GM12874 (cell line): ENCODE results near the gene SCLY.

Experiments used
- TF ChIP-seq, protein P1 (sequence below): IDR thresholded peaks from 2 replicates; pipeline ENCODE4 v1.5.1; 2011; ENCODE audit warnings: low read depth, mild to moderate bottlenecking, control low read depth, low read length, moderate library complexity; ENCODE audit not compliant: insufficient read depth

Gene SCLY

DNA sequence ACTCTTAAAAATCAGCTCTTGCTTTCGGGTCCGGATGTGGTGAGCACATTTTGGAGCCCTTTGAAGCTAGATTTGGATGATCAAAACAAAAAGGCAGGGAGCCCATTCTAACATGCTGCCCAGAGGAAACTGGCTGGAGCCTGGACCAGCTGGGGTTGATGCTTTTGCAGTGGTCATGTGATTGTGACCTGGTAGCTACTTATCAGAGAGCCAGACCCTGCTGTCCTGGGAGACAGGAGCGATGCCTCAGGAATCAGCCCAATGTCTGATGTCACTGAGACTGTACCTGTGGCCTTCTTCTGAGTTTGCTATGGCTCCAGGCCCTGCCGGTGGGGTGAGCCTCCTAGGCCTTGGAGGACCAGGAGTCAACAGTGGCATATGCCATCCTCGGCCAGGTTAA is 18.7 kb upstream of the SCLY start:
- TF ChIP-seq, protein P1, sequence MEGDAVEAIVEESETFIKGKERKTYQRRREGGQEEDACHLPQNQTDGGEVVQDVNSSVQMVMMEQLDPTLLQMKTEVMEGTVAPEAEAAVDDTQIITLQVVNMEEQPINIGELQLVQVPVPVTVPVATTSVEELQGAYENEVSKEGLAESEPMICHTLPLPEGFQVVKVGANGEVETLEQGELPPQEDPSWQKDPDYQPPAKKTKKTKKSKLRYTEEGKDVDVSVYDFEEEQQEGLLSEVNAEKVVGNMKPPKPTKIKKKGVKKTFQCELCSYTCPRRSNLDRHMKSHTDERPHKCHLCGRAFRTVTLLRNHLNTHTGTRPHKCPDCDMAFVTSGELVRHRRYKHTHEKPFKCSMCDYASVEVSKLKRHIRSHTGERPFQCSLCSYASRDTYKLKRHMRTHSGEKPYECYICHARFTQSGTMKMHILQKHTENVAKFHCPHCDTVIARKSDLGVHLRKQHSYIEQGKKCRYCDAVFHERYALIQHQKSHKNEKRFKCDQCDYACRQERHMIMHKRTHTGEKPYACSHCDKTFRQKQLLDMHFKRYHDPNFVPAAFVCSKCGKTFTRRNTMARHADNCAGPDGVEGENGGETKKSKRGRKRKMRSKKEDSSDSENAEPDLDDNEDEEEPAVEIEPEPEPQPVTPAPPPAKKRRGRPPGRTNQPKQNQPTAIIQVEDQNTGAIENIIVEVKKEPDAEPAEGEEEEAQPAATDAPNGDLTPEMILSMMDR = no peak

DNA sequence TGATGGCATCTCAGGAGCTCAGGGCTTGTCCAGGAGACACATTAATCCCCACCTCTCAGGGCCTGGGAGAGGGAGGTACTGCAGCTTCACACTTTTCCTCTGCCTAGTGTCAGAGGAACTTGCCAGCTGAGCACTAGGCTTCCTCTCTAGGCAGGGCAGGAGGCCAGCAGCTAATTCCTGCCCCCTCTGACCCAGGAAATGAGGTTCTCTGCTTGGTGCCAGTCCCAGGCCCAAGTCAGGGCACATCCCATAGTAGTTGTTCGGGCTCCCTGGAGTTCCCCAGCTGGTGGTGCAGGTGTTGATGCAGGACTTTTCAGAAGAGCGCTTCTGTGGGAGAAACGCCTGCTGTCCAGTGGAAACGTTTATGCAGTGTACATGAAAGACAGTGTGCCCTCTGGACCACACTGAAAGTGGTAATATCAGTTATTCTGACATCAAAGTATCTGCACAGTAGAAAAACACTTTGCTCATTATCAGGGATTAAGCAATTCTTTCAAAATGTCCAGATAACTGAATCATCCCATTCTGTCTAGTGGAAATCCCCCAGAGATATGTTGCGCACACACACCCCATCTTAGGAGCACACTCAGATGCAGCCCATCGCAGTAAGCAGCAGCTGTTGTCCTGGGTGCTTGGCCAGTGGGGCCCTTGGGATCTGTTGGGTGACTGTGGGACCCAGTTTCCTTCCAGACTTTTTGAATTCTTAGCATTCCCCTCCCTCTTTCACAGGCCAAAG is 17.8 kb upstream of the SCLY start:
- TF ChIP-seq, protein P1 = no peak

DNA sequence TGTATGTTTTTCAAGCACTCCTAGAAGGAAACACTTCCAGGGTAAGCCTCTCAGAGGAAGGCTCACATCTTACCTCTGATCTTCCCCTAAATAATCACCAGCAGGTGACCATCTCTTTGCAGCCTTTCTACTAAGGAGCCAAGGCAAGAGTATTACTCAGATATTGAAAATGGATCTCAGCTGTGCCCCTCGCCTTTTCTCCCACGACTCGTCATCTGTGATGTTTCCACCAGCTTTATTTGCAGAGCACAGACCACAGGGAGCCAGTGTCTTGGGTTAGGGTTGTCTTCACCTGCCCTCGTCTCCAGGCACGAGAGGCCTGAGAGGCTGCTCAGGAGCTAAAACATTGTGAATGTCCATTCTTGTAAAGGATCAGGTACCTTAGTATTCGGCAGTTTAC is 16.9 kb upstream of the SCLY start:
- TF ChIP-seq, protein P1 = no peak

DNA sequence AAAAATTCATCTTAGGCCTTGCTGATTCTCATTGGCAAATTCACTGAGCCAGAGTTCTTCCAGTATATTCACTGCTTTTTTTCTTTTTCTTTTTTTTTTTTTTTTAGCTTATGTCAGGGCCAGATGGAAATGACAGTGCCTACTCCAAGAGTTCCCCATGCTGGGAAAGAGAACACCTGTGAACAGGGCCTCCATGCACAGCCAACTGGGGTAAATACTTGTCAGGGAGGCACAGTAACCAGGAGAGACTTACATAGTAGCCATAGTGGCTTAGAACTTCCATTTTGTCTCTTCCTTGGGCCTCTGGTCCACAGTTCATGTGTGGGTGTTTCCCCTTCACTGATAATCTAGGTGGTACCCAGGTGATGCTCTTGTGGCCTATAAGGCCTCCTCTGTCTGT is 15.2 kb upstream of the SCLY start:
- TF ChIP-seq, protein P1 = no peak

DNA sequence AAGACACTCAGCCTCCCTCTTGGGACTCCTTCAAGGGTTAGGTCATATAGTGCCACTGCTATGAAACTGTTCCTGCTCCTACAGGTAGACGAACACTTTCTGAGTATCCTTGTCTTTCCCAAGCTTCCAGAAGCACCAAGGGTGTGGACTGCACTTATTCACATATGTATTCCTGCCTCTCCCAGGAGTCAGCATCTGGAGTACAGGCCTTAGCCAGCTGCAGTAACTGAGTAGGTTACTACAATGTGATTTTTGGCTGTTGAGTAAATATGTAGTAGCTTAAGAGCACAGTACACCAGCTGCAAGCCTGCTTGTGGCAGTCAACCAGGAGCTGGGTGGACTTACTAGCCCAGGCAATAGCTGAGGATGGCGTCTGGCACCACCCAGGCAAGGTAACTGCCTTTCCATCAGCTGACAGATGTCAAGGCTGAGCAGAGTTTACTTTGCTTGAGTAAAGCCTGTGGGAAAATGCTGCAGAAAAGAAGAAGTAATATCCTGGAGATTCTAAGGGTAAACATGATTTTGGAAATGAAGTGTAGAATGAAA is 14.0 kb upstream of the SCLY start:
- TF ChIP-seq, protein P1 = no peak

DNA sequence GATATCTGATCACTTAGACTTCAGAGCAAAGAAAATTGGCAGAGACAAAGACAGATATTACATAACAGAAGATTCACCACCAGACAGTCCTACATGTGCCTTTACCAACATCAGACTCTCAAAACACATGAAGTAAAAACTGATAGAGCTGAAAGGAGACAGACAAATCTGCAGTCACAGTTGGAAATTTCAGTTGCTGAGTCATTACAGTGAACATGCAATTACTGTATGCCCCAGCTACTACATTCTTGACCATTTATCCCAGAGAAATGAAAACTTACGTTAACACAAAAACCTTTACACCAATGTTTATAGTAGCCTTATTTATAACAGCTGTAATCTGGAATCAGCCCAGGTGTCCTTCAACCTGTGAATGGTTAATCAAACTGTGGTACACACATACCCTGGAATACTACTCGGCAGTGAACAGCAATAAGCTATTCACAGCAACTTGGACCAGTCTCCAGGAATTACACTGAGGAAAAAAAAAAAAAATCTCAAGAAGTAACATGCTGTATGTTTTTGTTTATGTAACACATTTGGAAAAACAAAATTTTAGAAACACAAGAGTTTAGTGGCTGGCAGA is 7.5 kb upstream of the SCLY start:
- TF ChIP-seq, protein P1 = no peak

DNA sequence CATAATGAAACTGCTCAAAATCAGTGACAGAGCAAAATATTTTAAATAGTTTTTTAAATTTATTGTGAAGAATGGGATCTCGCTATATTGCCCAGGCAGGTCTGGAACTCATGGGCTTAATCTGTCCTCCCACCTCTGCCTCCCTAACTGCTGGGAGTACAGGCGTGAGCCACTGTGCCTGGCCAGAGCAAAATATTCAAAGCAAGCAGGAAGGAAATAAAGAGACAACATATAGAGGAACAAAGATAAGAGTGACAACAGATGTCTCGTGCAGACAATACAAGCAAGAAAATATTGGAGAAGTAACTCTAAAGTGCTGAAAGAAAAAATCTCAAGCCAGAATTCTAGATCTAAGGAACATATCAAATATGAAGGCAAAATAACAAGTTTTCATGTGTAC is 5.0 kb upstream of the SCLY start:
- TF ChIP-seq, protein P1 = no peak
